GM21381 (cell line): ENCODE measurements around the gene TRIP13.
A peak's percentile ranks its signal among the peaks of the same experiment; 100 is the strongest.

Experiments
- ATAC-seq: cut with Tn5 transposase; IDR thresholded peaks from one replicate; pipeline ENCODE4 v1.9.1; 2021; ENCODE audit warnings: mild to moderate bottlenecking, moderate library complexity; ENCODE audit not compliant: unreplicated experiment

TRIP13 gene

GRCh38 chr5:949815-950560, 57.3 kb downstream of the TRIP13 start:
- no peak for ATAC-seq

GRCh38 chr5:951940-952596, 59.4 kb downstream of the TRIP13 start:
- no peak for ATAC-seq

- no peak for ATAC-seq
Observed at GRCh38 chr5:952597-953271, 60.0 kb downstream of the TRIP13 start.

- no peak for ATAC-seq
Observed at GRCh38 chr5:953535-954449, 61.1 kb downstream of the TRIP13 start.

- ATAC-seq: no peak
Observed at GRCh38 chr5:955886-956761, 63.4 kb downstream of the TRIP13 start.

- peak; percentile 62 for ATAC-seq
Observed at GRCh38 chr5:956941-957747, 64.5 kb downstream of the TRIP13 start.

GRCh38 chr5:957748-958485, 65.2 kb downstream of the TRIP13 start:
- no peak for ATAC-seq

GRCh38 chr5:958701-959571, 66.3 kb downstream of the TRIP13 start:
- ATAC-seq: no peak

GRCh38 chr5:959581-960531, 67.2 kb downstream of the TRIP13 start:
- ATAC-seq: no peak

- ATAC-seq: no peak
Observed at GRCh38 chr5:960551-960950, 67.9 kb downstream of the TRIP13 start.

GRCh38 chr5:961002-961710, 68.5 kb downstream of the TRIP13 start:
- ATAC-seq: no peak

- no peak for ATAC-seq
Observed at GRCh38 chr5:961711-962240, 69.1 kb downstream of the TRIP13 start.

- no peak for ATAC-seq
Observed at GRCh38 chr5:962386-962785, 69.7 kb downstream of the TRIP13 start.

- no peak for ATAC-seq
Observed at GRCh38 chr5:962801-963200, 70.1 kb downstream of the TRIP13 start.

- no peak for ATAC-seq
Observed at GRCh38 chr5:963310-963672, 70.6 kb downstream of the TRIP13 start.
